Hematopoietic multipotent progenitor cell treated with erythropoietin and hydrocortisone succinate and interleukin-3 and kit ligand, for 8 days (in vitro differentiated cells): ENCODE data around the gene FLT3LG.
"Not testable (repeated sequence)": the region's sequence is repeated elsewhere in the genome, so short reads cannot be mapped to it uniquely, and the experiment has no call there.

ENCODE experiments used
- DNase-seq: peaks from one replicate; pipeline ENCODE4 v3.0.0-alpha.2; 2015

The FLT3LG gene

GRCh38 chr19:49463960-49464740, 9.9 kb upstream of the FLT3LG start:
- no peak for DNase-seq

DNA sequence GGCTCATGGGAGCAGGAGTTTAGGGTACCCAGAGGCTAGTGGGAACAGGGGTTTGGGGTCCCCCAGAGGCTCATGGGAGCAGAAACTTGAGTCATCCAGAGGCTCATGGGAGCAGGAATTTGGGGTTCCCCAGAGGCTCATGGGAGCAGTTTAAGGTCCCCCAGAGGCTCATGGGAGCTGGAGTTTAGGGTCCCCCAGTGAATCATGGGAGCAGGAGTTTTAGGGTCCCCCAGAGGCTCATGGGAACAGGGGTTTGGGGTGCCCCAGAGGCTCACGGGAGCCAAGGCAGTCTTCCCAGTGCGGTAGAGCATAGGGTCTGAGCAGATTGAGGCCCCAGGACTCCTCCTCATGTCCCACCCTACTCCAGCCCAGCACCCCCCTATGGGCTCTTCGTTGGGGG, 8.6 kb upstream of the FLT3LG start:
- DNase-seq: no peak

GRCh38 chr19:49468199-49468598, 5.8 kb upstream of the FLT3LG start:
- no peak for DNase-seq

DNA sequence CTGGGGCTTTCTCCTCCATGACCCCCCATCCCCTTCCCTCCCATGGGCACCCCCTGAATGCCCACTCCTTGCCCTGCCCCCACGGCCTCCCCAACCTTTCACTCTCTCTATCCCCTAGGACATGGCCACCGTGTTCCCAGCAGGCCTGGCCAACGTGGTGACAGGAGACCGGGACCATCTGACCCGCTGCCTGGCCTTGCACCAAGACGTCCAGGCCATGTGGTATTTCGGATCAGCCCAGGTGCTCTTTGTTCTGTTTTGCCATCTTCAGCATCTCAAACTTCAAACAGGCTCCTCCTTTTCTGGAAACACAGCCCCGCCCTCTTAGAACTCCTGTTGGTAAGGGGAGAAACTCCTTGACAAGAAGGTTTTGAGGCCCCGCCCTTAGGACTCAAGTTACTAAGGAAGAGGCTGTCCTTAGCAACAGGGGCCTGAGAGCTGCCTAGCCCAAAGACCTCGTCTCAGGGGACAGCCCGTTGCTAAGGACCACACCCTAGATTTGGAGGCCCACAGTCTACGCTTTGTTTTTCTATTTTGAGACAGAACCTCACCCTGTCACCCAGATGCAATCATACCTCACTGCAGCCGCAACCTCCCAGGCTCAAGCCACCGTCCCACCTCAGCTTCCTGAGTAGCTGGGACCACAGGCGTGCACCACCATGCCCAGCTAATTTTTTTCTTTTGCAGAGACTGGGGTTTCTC, 5.1 kb upstream of the FLT3LG start:
- peak; percentile 95 for DNase-seq

- peak; percentile 54 for DNase-seq
These were observed 4.0 kb upstream of the FLT3LG start for GRCh38 chr19:49469828-49470614.

- DNase-seq: no peak
These were observed 3.4 kb upstream of the FLT3LG start for GRCh38 chr19:49470615-49470978.

DNA sequence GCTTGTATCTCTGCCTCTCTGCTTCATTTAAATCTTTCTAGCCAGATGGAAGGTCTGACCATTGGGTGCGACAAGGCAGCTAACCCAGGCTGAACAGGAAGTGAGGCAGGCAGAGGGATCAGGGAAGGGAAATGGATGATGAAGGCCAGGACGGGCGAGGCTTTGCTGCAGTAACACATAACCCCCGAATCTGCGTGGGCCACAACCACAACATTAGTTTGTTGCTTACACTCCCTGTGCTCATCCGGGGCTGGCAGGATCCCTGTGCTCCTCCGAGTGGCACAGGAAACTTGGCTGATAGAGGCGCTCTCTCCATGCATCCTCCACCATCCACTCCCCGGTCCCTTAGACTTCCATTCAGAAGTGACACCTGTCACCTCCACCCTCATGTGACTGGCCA, 1.1 kb upstream of the FLT3LG start:
- DNase-seq: no peak

GRCh38 chr19:49473501-49473867, 531 bp upstream of the FLT3LG start:
- DNase-seq: not testable (repeated sequence)

DNA sequence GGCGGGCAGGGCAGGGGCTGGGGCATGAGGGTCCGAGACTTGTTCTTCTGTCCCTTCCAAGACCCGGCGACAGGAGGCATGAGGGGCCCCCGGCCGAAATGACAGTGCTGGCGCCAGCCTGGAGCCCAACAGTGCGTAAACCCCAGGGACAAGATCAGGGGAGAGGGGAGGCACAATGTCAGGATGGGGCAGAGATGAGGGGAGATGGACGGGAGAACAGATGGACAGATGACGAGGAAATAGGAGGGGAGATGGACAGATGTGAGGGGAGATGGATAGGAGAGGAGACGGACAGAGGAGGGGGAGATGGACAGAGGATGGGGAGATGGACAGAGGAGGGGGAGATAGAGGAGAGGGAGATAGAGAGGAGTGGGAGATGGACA, 518 bp downstream of the FLT3LG start:
- no peak for DNase-seq

GRCh38 chr19:49475191-49475917, 1.3 kb downstream of the FLT3LG start:
- no peak for DNase-seq

- DNase-seq: peak; percentile 49
These were observed 2.2 kb downstream of the FLT3LG start for GRCh38 chr19:49475995-49476880.

DNA sequence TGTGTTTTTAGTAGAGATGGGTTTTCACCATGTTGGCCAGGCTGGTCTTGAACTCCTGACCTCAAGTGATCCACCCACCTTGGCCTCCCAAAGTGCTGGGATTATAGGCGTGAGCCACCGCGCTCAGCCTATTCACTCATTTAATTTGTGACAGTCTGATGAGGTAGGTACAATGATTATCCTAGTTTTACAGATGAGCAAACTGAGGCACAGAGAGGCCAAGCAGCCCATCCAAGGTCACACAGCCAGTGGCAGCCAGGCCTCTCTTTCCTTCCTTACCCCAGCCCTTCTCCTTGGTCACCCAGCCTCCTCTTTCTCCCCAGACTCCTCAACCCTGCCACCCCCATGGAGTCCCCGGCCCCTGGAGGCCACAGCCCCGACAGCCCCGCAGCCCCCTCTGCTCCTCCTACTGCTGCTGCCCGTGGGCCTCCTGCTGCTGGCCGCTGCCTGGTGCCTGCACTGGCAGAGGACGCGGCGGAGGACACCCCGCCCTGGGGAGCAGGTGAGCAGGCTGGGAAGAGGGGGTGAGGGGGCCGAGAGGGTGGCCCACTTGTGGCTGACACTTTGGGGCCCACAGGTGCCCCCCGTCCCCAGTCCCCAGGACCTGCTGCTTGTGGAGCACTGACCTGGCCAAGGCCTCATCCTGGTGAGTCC, 6.1 kb downstream of the FLT3LG start:
- DNase-seq: no peak

GRCh38 chr19:49481020-49481683, 7.1 kb downstream of the FLT3LG start:
- DNase-seq: no peak

GRCh38 chr19:49486232-49486631, 12.2 kb downstream of the FLT3LG start:
- DNase-seq: no peak

- DNase-seq: no peak
These were observed 12.8 kb downstream of the FLT3LG start for GRCh38 chr19:49486710-49487276.

DNA sequence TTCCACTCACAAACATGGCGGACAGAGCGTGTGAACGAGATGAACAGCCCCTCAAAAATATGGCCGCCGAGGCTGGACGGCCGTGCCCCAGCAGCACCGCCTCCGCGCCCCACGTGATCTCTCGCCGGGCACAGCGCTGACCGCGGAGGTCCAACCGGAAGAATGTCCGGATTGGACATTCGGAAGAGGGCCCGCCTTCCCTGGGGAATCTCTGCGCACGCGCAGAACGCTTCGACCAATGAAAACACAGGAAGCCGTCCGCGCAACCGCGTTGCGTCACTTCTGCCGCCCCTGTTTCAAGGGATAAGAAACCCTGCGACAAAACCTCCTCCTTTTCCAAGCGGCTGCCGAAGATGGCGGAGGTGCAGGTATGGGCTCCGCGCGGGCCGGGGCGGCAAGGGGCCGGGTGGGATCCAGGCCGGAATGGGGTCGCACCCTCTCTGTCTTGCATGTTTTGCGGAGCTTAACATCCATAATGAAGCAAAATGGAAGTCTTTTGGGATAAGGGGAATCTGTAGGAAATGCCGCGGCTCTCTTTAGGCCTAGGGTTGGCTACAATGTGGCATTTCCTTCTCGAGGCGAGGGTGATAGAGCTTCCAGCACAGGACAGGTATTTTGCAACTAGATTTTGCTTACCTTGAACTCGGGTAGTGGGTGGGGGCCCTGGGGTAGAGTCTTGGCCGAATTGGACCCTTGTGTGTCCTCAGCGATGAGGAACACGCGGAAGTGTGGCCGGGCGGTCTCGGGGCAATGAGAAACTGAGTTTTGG, 13.4 kb downstream of the FLT3LG start, which contains the start of gene RPL13A:
RPL13A (plus strand) TSS at position 332 of the 769 bp plus-strand sequence; CDS start at position 354, 22 bp downstream.
- peak; percentile 99 for DNase-seq

GRCh38 chr19:49488046-49488862, 14.2 kb downstream of the FLT3LG start:
- DNase-seq: no peak

DNA sequence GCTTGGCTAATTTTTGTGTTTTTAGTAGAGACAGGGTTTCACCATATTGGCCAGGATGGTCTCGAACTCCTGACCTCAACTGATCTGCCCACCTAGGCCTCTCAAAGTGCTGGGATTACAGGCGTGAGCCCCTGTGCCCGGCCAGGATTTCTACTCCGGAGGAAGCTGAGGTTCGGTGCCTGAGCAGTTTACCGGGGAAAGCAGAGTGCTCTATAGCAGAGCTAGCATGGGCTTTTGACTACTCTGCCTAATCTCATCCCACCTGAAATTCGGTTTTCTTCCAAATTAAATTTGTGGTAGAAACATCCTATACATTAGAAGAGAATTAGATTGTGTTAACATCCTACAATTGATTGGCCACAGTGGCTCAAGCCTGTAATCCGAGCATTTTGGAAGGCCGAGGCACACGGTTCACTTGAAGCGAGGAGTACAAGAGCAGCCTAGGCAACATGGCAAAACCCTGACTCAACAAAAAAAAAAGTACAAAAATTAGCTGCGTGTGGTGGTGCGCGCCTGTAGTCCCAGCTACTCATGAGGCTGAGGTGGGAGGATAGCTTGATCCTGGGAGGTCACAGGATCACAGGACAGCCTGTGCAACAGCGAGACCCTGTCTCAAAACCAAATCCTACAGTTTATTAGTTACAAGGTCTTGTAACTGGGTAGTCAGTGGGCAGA, 15.0 kb downstream of the FLT3LG start:
- no peak for DNase-seq
